H1 (cell line): ENCODE data around the gene SERPINB6. TPM values are rescaled to one million over a fixed set of nuclear protein-coding genes. Genes with fewer than 3 reads are reported as not detected.
"Not testable (repeated sequence)": the region's sequence is repeated elsewhere in the genome, so short reads cannot be mapped to it uniquely, and the experiment has no call there.

Source experiments
- CTCF ChIA-PET: fragments of 300-600 bp; sonication (Branson Sonifier 250); formaldehyde crosslinking; loops from one replicate; lab custom pipeline; 2021; ENCODE audit not compliant: partially characterized antibody; lab: Charles Lee
- POLR2A ChIA-PET: fragments of 300-600 bp; sonication (Branson Sonifier 250); formaldehyde crosslinking; loops from one replicate; lab custom pipeline; 2021; ENCODE audit warnings: inconsistent platforms; ENCODE audit not compliant: partially characterized antibody; lab: Charles Lee
- DNase-seq, 2 experiments: peaks; one replicate each; pipeline versions ENCODE4 v3.0.0 to v3.0.0-alpha.2; 2010 to 2022; ENCODE audit warnings: low spot score in 2 of 2, low read depth in 1 of 2, mixed read lengths in 1 of 2
- FAIRE-seq: peaks from 2 replicates; lab custom pipeline; 2011; peaks lifted over from hg19 to GRCh38; lab: Jason Lieb, UNC
- H2AFZ ChIP-seq: 2 replicates; pipeline ENCODE4 v1.8.1; 2012; ENCODE audit warnings: low read length, inconsistent platforms
- H2AK5ac ChIP-seq: 2 replicates; pipeline ENCODE4 v1.6.1; 2013; ENCODE audit warnings: low read depth, low read length
- H2BK120ac ChIP-seq: replicated peaks from 2 replicates; pipeline ENCODE3; 2013; ENCODE audit warnings: low read depth, low read length, inconsistent platforms
- H2BK12ac ChIP-seq: 2 replicates; pipeline ENCODE4 v1.6.1; 2013; ENCODE audit warnings: low read depth, low read length
- H2BK15ac ChIP-seq: 2 replicates; pipeline ENCODE4 v1.6.1; 2013; ENCODE audit warnings: low read length
- H2BK20ac ChIP-seq: 2 replicates; pipeline ENCODE4 v1.6.1; 2013; ENCODE audit warnings: low read length
- H2BK5ac ChIP-seq: 2 replicates; pipeline ENCODE4 v1.6.1; 2013; ENCODE audit warnings: low read depth, low read length
- H3K14ac ChIP-seq: 2 replicates; pipeline ENCODE4 v1.6.1; 2013; ENCODE audit warnings: inconsistent platforms; ENCODE audit not compliant: insufficient read length
- H3K18ac ChIP-seq: 2 replicates; pipeline ENCODE4 v1.6.1; 2013; ENCODE audit warnings: low read length; ENCODE audit errors: extremely low read depth
- H3K23ac ChIP-seq: 2 replicates; pipeline ENCODE4 v1.6.1; 2013; ENCODE audit warnings: inconsistent platforms; ENCODE audit not compliant: insufficient read length
- H3K23me2 ChIP-seq: 2 replicates; pipeline ENCODE4 v1.6.1; 2013; ENCODE audit warnings: low read depth, low read length
- H3K27ac ChIP-seq: 2 replicates; pipeline ENCODE4 v1.6.1; 2011; ENCODE audit warnings: low read depth, low read length, inconsistent platforms
- H3K27me3 ChIP-seq, 4 experiments: replicated peaks in 1 of 4; 1 replicate in 1 of 4; 2 replicates in 3 of 4; pipeline versions ENCODE4 v1.6.1 to v1.8.1; 2011 to 2013; ENCODE audit warnings: low read length in 3 of 4, mild to moderate bottlenecking in 3 of 4, inconsistent platforms in 2 of 4, mixed read lengths in 2 of 4, moderate library complexity in 1 of 4; ENCODE audit not compliant: control insufficient read depth in 3 of 4, insufficient read depth in 3 of 4; ENCODE audit errors: extremely low read depth in 1 of 4
- H3K36me3 ChIP-seq, 4 experiments: 2 replicates each; pipeline versions ENCODE4 v1.6.1 to v1.8.1; 2011 to 2013; ENCODE audit warnings: mild to moderate bottlenecking in 4 of 4, low read length in 3 of 4, moderate library complexity in 2 of 4, control low read depth in 1 of 4, inconsistent platforms in 1 of 4; ENCODE audit not compliant: insufficient read depth in 4 of 4, control insufficient read depth in 2 of 4
- H3K4ac ChIP-seq: replicated peaks from 2 replicates; pipeline ENCODE3; 2013; ENCODE audit warnings: low read length, low read depth, mixed read lengths, inconsistent platforms; ENCODE audit not compliant: insufficient read length
- H3K4me1 ChIP-seq, 4 experiments: replicated peaks in 1 of 4; 1 replicate in 1 of 4; 2 replicates in 3 of 4; pipeline versions ENCODE4 v1.6.1 to v1.8.1; 2011 to 2013; ENCODE audit warnings: low read length in 3 of 4, inconsistent platforms in 2 of 4, mixed read lengths in 1 of 4; ENCODE audit not compliant: insufficient read depth in 4 of 4, control insufficient read depth in 3 of 4
- H3K4me2 ChIP-seq, 2 experiments: 2 replicates each; pipeline versions ENCODE4 v1.6.1 to v1.8.1; 2011 to 2013; ENCODE audit warnings: low read depth in 2 of 2, low read length in 2 of 2, control low read depth in 1 of 2, inconsistent platforms in 1 of 2, mild to moderate bottlenecking in 1 of 2; ENCODE audit not compliant: insufficient read depth in 1 of 2
- H3K4me3 ChIP-seq, 4 experiments: fragments of 200-600, 300-600 bp in 1 of 4; sonication (generic), shearing (Covaris generic), sonication (Bioruptor Twin) in 1 of 4; 2 replicates each; pipeline versions ENCODE4 v1.5.1 to v1.8.1; 2011 to 2016; ENCODE audit warnings: low read length in 4 of 4, low read depth in 3 of 4, control low read depth in 2 of 4, inconsistent platforms in 2 of 4, mild to moderate bottlenecking in 2 of 4, mixed read lengths in 1 of 4, moderate library complexity in 1 of 4; ENCODE audit not compliant: insufficient read depth in 2 of 4; ENCODE audit errors: extremely low read depth in 1 of 4
- H3K56ac ChIP-seq: replicated peaks from 2 replicates; pipeline ENCODE3; 2013; ENCODE audit warnings: low read depth, mild to moderate bottlenecking, mixed read lengths, low read length, inconsistent platforms; ENCODE audit not compliant: insufficient read length
- H3K79me1 ChIP-seq: 2 replicates; pipeline ENCODE4 v1.6.1; 2013; ENCODE audit warnings: low read depth, low read length, control low read depth
- H3K79me2 ChIP-seq, 2 experiments: 2 replicates each; pipeline versions ENCODE4 v1.6.1 to v1.8.1; 2012 to 2013; ENCODE audit warnings: low read length in 2 of 2, mild to moderate bottlenecking in 2 of 2, inconsistent platforms in 1 of 2; ENCODE audit not compliant: insufficient read depth in 2 of 2, control insufficient read depth in 1 of 2
- H3K9ac ChIP-seq, 4 experiments: replicated peaks in 1 of 4; 1 replicate in 1 of 4; 2 replicates in 3 of 4; pipeline versions ENCODE4 v1.6.1 to v1.8.1; 2011 to 2013; ENCODE audit warnings: low read depth in 3 of 4, low read length in 3 of 4, control low read depth in 2 of 4, mild to moderate bottlenecking in 2 of 4, moderate library complexity in 2 of 4, inconsistent platforms in 1 of 4; ENCODE audit errors: extremely low read depth in 1 of 4
- H3K9me3 ChIP-seq, 2 experiments: 2 replicates each; pipeline versions ENCODE4 v1.6.1 to v1.8.1; 2012 to 2013; ENCODE audit warnings: mild to moderate bottlenecking in 2 of 2, moderate library complexity in 2 of 2, control low read depth in 1 of 2, inconsistent platforms in 1 of 2, low read depth in 1 of 2, low read length in 1 of 2, mixed read lengths in 1 of 2; ENCODE audit not compliant: insufficient read depth in 2 of 2
- H4K20me1 ChIP-seq, 2 experiments: replicated peaks in 1 of 2; 2 replicates each; pipeline versions ENCODE3 to v1.8.1; 2011 to 2013; ENCODE audit warnings: inconsistent platforms in 2 of 2, low read length in 2 of 2, mild to moderate bottlenecking in 1 of 2; ENCODE audit not compliant: insufficient read depth in 2 of 2, control insufficient read depth in 1 of 2
- H4K5ac ChIP-seq: 2 replicates; pipeline ENCODE4 v1.6.1; 2013; ENCODE audit warnings: low read length, low read depth, mixed read lengths, inconsistent platforms; ENCODE audit not compliant: insufficient read length
- H4K8ac ChIP-seq: 2 replicates; pipeline ENCODE4 v1.8.0; 2013; ENCODE audit warnings: mild to moderate bottlenecking, moderate library complexity, low read length, inconsistent platforms; ENCODE audit not compliant: insufficient read depth; ENCODE audit errors: extremely low read depth
- H4K91ac ChIP-seq: replicated peaks from 2 replicates; pipeline ENCODE3; 2013; ENCODE audit warnings: low read length, mixed read lengths, inconsistent platforms; ENCODE audit not compliant: insufficient read length
- WGBS, 2 experiments: shearing (Covaris generic) in 1 of 2; methylation state at CpG; one replicate each; pipeline versions ENCODE4 v1.1.6 to v1.1.7; 2013 to 2015; ENCODE audit warnings: low lambda C conversion rate in 2 of 2, mixed read lengths in 2 of 2, inconsistent platforms in 1 of 2, low coverage in 1 of 2, missing lambda C conversion rate in 1 of 2; ENCODE audit not compliant: insufficient replicate concordance in 2 of 2, insufficient coverage in 1 of 2, insufficient read length in 1 of 2; ENCODE audit errors: extremely low coverage in 1 of 2, missing lambda C conversion rate in 1 of 2; 5-methylcytosine and 5-hydroxymethylcytosine counted together
- polyA plus RNA-seq, 7 experiments: library from polyadenylated mRNA; depleted of rRNA in 3 of 7; stranded (reverse) in 5 of 7; unstranded in 2 of 7; fragments of >200 nt in 5 of 7; fragments of 200-250 nt in 2 of 7; gene quantifications; 1 replicate in 5 of 7; 2 replicates in 1 of 7; 4 replicates in 1 of 7; pipeline versions ENCODE4 v1.2.1 to v1.2.3, GENCODE V29; 2011 to 2013; ENCODE audit warnings: missing spikeins in 2 of 7, mixed read lengths in 2 of 7
- total RNA-seq: library from RNA; stranded (reverse); fragmentation: NEBNext Ultra II Directional; extraction: Animal tissue kit (Norgen Biotek cat#: 25700); gene quantifications from 2 replicates; pipeline ENCODE4 v1.2.1, GENCODE V29; 2021

SERPINB6 gene
- total and polyA plus RNA-seq, 2 of the 8 experiments (the other 6 are each of a cell fraction or from before 2014, with no cell fraction given), result 27.2 to 29.4 TPM

GRCh38 chr6:2901645-2902502, 69.5 kb downstream of the SERPINB6 start:
- peak overlapping the region; percentile 88 to 92 for H3K4me2 ChIP-seq
- H3K9me3 ChIP-seq, H3K18ac ChIP-seq, H3K27me3 ChIP-seq, H3K23ac ChIP-seq, H2AK5ac ChIP-seq, H3K23me2 ChIP-seq, H2BK120ac ChIP-seq, DNase-seq, H4K8ac ChIP-seq, H2BK20ac ChIP-seq, FAIRE-seq, H4K5ac ChIP-seq, H2BK12ac ChIP-seq, H4K91ac ChIP-seq, H3K14ac ChIP-seq, H3K56ac ChIP-seq, H2AFZ ChIP-seq, H3K79me1 ChIP-seq, H2BK15ac ChIP-seq, H4K20me1 ChIP-seq, H3K27ac ChIP-seq: not testable (repeated sequence)
- WGBS, 2 experiments, result 82% methylated on average over 25 of the region's 27 CpGs; no CpG with 5 or more reads in 1 of the 2 experiments
- H3K36me3 ChIP-seq, result peaks cover 3 to 45% (median 11%) of the 10 kb centered on the region in 4 experiments; a peak in 7 of 8 replicates
- 0 out of 7 replicates have a peak overlapping the region, but pooled peaks of 1 of the 4 experiments have one; percentile 19 for H3K9ac ChIP-seq
- peaks cover 3 to 23% (median 5%) of the 10 kb centered on the region in 4 experiments; a peak in 6 of 7 replicates for H3K4me1 ChIP-seq
- CTCF ChIA-PET, result interaction anchor here (0.5 to 4.6 kb wide), 8 partner anchors 9 to 111 kb away, joined by 3 to 32 read pairs (median 4); no protein-coding TSS in a partner anchor
- POLR2A ChIA-PET, result interaction anchor here (0.7 to 1.2 kb wide), 5 partner anchors 30 to 61 kb away, joined by 3 to 5 read pairs (median 3); no protein-coding TSS in a partner anchor
- peaks cover 0 to 28% of the 10 kb centered on the region in 2 experiments; a peak in 2 of 4 replicates for H3K79me2 ChIP-seq
- H3K4me3 ChIP-seq, result peak overlapping the region; percentile 10 to 80 (median 43); a peak in 7 of 8 replicates
- H3K4ac ChIP-seq, result peak overlapping the region; percentile 21
- peak overlapping the region; percentile 66; the same call in 1 of the 2 replicates for H2BK5ac ChIP-seq
